DMS53 treated with DMSO at 0.1 percent for 48 hours (cell line): Measurements from ENCODE around the gene SLC7A14.
A peak's percentile ranks its signal among the peaks of the same experiment; 100 is the strongest.

Experiments
- DNase-seq: peaks from one replicate; lab custom pipeline; 2025; ENCODE audit not compliant: unreplicated experiment; lab: John Stamatoyannopoulos, UW

The SLC7A14 gene

GRCh38 chr3:170539897-170540296 is 46.0 kb downstream of the SLC7A14 start:
- DNase-seq: no peak

GRCh38 chr3:170536712-170537111 is 49.2 kb downstream of the SLC7A14 start:
- DNase-seq: no peak

GRCh38 chr3:170534227-170534626 is 51.6 kb downstream of the SLC7A14 start:
- no peak for DNase-seq

GRCh38 chr3:170532573-170532972 is 53.3 kb downstream of the SLC7A14 start:
- DNase-seq: peak; percentile 19

- DNase-seq: no peak
These were observed 54.1 kb downstream of the SLC7A14 start for GRCh38 chr3:170531657-170532335.

- DNase-seq: no peak
These were observed 54.8 kb downstream of the SLC7A14 start for GRCh38 chr3:170531054-170531453.

GRCh38 chr3:170529912-170530311 is 56.0 kb downstream of the SLC7A14 start:
- no peak for DNase-seq

GRCh38 chr3:170529346-170529745 is 56.5 kb downstream of the SLC7A14 start:
- DNase-seq: no peak

- no peak for DNase-seq
These were observed 57.1 kb downstream of the SLC7A14 start for GRCh38 chr3:170528726-170529125.

GRCh38 chr3:170524073-170524472 is 61.8 kb downstream of the SLC7A14 start:
- no peak for DNase-seq

- no peak for DNase-seq
These were observed 62.6 kb downstream of the SLC7A14 start for GRCh38 chr3:170523248-170523647.

GRCh38 chr3:170522201-170522600 is 63.7 kb downstream of the SLC7A14 start:
- DNase-seq: no peak

GRCh38 chr3:170520996-170521395 is 64.9 kb downstream of the SLC7A14 start:
- no peak for DNase-seq

GRCh38 chr3:170517242-170517945 is 68.5 kb downstream of the SLC7A14 start:
- DNase-seq: no peak

GRCh38 chr3:170513642-170514041 is 72.2 kb downstream of the SLC7A14 start:
- no peak for DNase-seq

- DNase-seq: peak; percentile 91
These were observed 74.5 kb downstream of the SLC7A14 start for GRCh38 chr3:170511371-170511770.

- no peak for DNase-seq
These were observed 77.0 kb downstream of the SLC7A14 start for GRCh38 chr3:170508839-170509238.

GRCh38 chr3:170508291-170508690 is 77.6 kb downstream of the SLC7A14 start:
- no peak for DNase-seq

- no peak for DNase-seq
These were observed 78.8 kb downstream of the SLC7A14 start for GRCh38 chr3:170507063-170507462.

- DNase-seq: peak; percentile 55
These were observed 79.3 kb downstream of the SLC7A14 start for GRCh38 chr3:170506556-170506955.

- DNase-seq: no peak
These were observed 83.6 kb downstream of the SLC7A14 start for GRCh38 chr3:170502297-170502696.

- DNase-seq: no peak
These were observed 84.9 kb downstream of the SLC7A14 start for GRCh38 chr3:170500995-170501394.

- DNase-seq: no peak
These were observed 85.4 kb downstream of the SLC7A14 start for GRCh38 chr3:170500462-170500861.
